GM11168 (cell line): ENCODE measurements around the gene SEC31A.
"Not testable (repeated sequence)": the region's sequence is repeated elsewhere in the genome, so short reads cannot be mapped to it uniquely, and the experiment has no call there.

Source experiments
- in situ Hi-C: fragments of 300-500 bp; cut with MboI; formaldehyde crosslinking; loops from one replicate; pipeline ENCODE4 v1.12.0; 2022; ENCODE audit warnings: low sequenced_read_pairs; ENCODE audit not compliant: unreplicated experiment

The SEC31A gene

DNA sequence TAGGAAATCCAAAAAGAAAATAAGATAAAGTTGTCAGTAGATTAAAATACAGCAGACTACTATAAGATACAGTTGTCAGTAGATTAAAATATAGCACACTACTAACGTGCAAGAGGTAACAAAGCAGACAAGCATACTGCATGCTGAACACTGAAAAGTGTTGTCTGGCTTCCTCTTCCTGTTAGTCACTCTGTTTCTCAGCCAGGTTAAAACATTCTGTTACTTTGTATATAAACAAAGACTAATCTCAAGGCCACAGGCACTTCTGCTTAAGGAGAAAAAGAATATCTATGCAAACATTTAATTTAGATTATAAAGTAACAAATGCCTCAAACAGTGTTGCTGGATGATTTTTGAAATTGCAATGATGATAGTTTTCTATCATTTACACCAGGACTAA lies 51.3 kb downstream of the SEC31A start:
- in situ Hi-C loops: no loop called here

DNA sequence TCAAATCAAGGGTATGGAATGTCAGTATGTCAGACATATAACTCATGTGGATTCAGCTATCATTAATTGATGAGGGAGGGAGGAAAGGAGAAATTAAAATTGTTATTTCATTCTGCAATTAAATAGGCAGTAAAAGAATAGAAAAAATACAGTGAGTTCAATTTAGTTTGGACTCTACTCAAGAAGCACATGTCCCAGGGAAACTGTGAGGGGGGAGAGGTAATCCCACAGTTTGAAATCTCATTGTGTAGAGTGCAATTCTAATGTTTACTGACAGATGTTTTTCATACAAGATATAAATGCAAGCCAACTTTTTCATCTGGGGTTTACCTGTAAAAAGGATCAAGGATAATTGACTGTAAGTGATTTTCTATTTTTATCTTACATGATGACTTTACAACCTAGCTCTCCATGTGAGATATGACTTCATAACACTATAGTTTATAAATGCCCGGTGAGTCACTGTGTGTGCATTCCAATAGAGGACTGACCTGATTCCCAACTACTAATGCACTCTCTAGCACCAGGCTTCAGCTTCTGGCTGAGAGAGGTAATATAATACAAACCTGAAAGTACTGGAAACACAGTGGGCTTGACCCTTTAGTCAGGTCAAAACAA lies 57.1 kb downstream of the SEC31A start:
- in situ Hi-C loops: no loop called here

DNA sequence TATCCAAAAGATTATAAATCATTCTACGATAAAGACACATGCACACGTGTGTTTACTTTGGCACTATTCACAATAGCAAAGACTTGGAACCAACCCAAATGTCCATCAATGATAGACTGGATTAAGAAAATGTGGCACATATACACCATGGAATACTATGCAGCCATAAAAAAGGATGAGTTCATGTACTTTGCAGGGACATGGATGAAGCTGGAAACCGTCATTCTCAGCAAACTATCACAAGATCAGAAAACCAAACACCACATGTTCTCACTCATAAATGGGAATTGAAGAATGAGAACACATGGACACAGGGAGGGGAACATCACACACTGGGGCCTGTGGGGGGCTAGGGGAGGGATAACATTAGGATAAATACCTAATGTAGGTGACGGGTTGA lies 57.9 kb downstream of the SEC31A start:
- in situ Hi-C loops: not testable (repeated sequence)

DNA sequence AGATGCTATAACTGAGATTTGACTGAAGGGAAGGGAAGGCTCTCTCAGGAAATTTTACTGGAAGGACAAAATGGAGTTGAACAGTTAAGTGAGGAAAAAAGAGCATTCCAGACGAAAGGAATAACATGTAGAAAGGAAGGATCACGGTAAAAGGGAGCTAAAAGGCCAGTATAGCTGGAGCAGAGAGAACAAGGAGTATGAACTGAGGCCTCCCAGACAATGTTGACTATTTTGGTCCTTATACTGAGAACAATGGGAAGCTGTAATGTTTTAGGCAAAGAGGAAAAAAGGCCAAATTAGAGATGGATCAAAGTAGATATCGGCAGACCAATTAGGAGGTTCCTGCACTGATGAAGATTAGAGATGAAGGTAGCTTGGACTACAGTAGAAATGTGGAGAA lies 65.5 kb downstream of the SEC31A start:
- in situ Hi-C loops: no loop called here

- in situ Hi-C loops: no loop called here
These were observed 67.9 kb downstream of the SEC31A start for GRCh38 chr4:82823062-82823461.

DNA sequence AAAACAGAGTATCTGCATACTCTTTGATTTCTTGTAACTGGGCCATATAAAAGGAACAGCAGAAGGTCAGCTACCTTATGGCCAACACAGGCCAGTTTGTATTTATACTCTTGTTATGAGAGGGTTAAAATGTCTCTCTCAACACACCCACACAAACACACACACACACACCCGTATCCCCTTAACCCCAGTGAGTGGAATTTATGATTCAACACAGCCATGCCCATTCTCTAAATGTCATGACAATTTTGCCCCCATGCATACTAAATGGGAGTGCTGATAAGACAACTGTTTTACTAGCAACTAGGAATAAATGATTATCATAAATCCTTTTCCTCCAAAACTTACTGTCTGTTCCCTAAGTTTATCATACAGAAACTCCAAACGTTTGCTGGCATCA lies 70.3 kb downstream of the SEC31A start:
- in situ Hi-C loops: no loop called here

DNA sequence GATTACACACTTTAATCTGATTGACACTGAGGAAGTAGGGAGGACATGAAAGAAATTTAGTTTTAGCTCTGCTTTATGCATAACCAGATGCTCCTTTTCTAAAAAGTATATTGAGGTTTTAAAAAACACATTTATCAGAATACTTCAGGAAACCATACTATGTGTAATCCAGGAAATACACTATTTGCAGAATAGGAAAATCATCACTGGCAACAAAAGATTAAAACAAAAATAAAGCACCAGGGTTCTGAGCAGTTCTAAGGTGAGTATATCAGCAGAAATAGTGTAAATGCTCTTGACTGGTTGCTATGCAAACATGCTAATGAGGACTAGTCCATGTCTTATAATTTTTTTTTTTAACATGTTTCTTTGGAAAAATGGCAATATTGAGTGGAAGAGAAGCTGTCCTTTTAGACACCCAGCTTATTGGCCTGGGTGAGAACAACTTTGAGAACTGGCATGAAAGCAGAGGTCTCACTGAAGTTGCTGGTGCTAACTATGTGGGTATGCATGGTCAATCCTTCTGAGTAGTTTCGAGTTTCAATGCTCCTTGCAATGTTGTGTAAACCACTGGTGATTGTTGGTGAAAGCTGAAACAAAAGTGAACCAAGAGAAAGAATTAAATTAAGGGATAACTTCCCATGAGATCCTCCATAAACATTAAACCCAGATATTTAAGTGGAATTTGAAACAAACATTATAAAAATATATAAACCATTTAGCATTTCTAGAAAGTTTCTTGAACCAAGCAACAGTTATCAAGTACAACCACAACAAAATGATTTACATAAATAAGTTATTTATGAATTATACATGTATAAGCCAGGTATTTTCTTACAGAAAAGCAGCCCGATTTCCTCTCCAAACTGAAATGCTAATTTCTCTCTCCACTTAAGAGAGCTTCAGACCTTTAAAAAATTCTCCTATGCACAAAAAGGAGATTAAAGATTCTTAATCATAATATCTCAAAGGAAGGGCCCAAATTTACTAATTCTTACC lies 72.0 kb downstream of the SEC31A start:
- in situ Hi-C loops: no loop called here

- in situ Hi-C loops: not testable (repeated sequence)
These were observed 74.1 kb downstream of the SEC31A start for GRCh38 chr4:82816874-82817273.

GRCh38 chr4:82814034-82814433 lies 76.9 kb downstream of the SEC31A start:
- in situ Hi-C loops: no loop called here

GRCh38 chr4:82811838-82812341 lies 79.1 kb downstream of the SEC31A start:
- in situ Hi-C loops: no loop called here

GRCh38 chr4:82811392-82811791 lies 79.6 kb downstream of the SEC31A start:
- in situ Hi-C loops: no loop called here

DNA sequence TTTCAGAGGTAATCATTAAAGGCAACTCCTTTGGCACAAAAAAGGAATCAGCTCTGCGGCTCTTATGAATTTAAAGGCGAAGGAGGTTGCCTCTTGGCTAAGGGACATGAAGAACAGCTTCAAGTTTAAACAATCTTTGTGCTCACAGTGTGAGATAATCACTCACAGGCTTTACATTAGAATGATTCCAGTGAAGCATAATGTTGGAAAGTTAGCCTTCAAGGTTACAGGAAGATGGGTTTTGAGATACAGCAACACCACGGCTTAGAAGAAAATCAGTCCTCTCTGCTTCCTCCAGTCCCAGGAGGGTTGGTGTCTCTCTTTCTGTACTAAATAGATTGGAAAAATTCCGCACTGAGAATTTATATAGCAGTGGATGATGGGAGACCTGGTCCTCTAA lies 80.8 kb downstream of the SEC31A start:
- in situ Hi-C loops: no loop called here

GRCh38 chr4:82809619-82810018 lies 81.3 kb downstream of the SEC31A start:
- in situ Hi-C loops: no loop called here

- in situ Hi-C loops: no loop called here
These were observed 87.2 kb downstream of the SEC31A start for GRCh38 chr4:82803746-82804145.

DNA sequence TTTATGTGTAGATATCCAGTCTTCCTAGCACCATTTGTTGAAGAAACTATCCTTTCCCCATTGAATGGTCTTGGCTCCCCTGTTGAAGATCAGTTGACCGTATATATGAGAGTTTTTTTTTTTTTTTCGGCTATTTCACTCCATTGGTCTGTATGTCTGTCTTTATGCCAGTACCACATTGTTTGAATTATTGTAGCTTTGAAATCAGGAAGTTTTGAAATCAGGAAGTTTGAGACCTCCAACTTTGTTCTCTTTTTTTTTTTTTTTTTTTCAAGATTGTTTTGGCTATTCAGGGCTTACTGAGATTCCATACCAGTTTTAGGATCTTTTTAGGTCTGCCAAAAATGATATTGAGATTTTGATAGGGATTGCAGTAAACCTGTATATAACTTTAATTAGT lies 88.0 kb downstream of the SEC31A start:
- in situ Hi-C loops: no loop called here

GRCh38 chr4:82801910-82802521 lies 88.9 kb downstream of the SEC31A start:
- in situ Hi-C loops: no loop called here

DNA sequence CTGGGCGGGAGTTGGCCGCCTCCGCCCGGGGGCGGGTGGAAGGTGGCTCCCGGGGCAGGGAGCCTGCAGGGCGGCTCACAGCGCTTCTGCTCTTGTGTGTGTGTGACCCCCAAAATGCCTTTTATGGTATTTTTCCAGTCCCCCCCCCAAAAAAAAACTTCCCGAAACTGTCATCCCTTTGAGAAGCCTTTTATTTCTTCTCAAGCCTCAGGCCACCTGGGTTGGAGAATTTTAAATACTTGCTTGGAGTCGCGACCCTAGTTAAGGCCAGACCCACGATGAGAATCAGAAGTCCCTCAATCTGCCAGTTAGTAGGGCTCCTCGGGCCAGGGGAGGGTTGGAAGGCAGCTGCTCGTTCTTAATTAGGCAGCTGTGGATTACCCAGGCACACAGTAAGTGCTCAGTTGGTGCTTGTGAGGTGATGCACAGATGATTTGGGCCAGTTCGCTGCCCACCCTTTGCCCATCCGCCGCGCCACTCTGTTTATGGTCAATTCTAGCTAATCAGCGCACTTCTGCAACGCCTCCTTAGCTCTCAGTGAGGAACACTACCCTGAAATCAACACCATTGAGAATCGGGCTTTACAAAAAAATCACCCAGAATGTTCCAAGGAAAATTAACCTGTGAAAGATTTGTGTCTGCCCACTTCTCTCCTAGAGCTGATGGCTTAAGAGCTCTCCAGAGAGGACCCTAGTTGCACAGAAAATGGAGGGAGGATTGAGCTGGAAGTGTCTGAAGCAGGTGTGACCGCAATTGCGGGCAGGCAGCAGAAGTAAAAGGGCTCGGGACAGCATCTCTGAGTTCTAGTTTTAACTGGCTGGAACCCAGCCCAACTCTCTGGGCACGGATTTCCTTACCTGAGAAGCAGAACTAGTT lies 91.7 kb downstream of the SEC31A start:
- in situ Hi-C loops: no loop called here

GRCh38 chr4:82798168-82799005 lies 92.6 kb downstream of the SEC31A start, which contains the start of gene SCD5:
TSS of gene SCD5 (minus strand) at chr4:82798796. CDS start at chr4:82798537, 259 bp downstream.
- in situ Hi-C loops: no loop called here
